Uterus (tissue), 4 donors: ENCODE results near the gene ZNF684. TPM values are rescaled to one million over a fixed set of nuclear protein-coding genes. Genes with fewer than 3 reads are reported as not detected.

Experiments
- DNase-seq, 2 donors: peaks; one replicate each; pipeline ENCODE4 v3.0.0-alpha.2; 2019 to 2020
- H3K27ac ChIP-seq, 2 donors: fragments of 200-600 bp; sonication (generic); 1 replicate in 1 of 2; 2 replicates in 1 of 2; pipeline ENCODE4 v1.5.1; 2016 to 2018
- H3K27me3 ChIP-seq, 2 donors: fragments of 200-600 bp; sonication (generic); one replicate each; pipeline ENCODE4 v1.5.1; 2018 to 2019; ENCODE audit warnings: control low read depth in 1 of 2
- H3K36me3 ChIP-seq, 2 donors: fragments of 200-600 bp; sonication (generic); one replicate each; pipeline ENCODE4 v1.5.1; 2019; ENCODE audit warnings: control low read depth in 1 of 2
- H3K4me1 ChIP-seq, 2 donors: fragments of 200-600 bp; sonication (generic); one replicate each; pipeline ENCODE4 v1.5.1; 2018 to 2019; ENCODE audit warnings: control low read depth in 1 of 2
- H3K4me3 ChIP-seq, 2 donors: fragments of 200-600 bp; sonication (generic); 1 replicate in 1 of 2; 2 replicates in 1 of 2; pipeline ENCODE4 v1.5.1; 2018 to 2019; ENCODE audit warnings: mild to moderate bottlenecking in 1 of 2
- H3K9me3 ChIP-seq, 2 donors: fragments of 200-600 bp; sonication (generic); one replicate each; pipeline ENCODE4 v1.5.1; 2019; ENCODE audit warnings: control low read depth in 1 of 2
- POLR2A ChIP-seq, 2 donors: fragments of 450-650 bp; IDR thresholded peaks; one replicate each; pipeline ENCODE4 v1.6.1; 2016; ENCODE audit warnings: antibody characterized with exemption in 2 of 2, mild to moderate bottlenecking in 1 of 2, moderate library complexity in 1 of 2
- intact Hi-C: fragments of 100-400 bp; cut with DNase I; formaldehyde crosslinking; loops from one replicate; pipeline ENCODE4 v1.15.1; 2023; ENCODE audit warnings: low total_unique reads
- total RNA-seq, 4 donors: library from RNA; depleted of rRNA in 3 of 4; stranded (reverse); fragments of >200 nt in 3 of 4; gene quantifications; one replicate each; pipeline versions ENCODE4 v1.1.0 to v1.2.4, GENCODE V29; 2014 to 2023
- TF ChIP-seq, protein P1 (sequence below), 4 experiments: fragments of 200-600 bp in 2 of 4; fragments of 450-650 bp in 2 of 4; sonication (generic) in 2 of 4; IDR thresholded peaks; one replicate each; pipeline ENCODE4 v1.5.1; 2016 to 2019; ENCODE audit warnings: antibody characterized with exemption in 4 of 4, mild to moderate bottlenecking in 2 of 4, moderate library complexity in 1 of 4
- donor health status: DM: yes; HTN: yes; CAD: no.

The ZNF684 gene
- total RNA-seq, 4 donors from 2014 or later: 2.7 to 11.8 (median 8.0) TPM

DNA sequence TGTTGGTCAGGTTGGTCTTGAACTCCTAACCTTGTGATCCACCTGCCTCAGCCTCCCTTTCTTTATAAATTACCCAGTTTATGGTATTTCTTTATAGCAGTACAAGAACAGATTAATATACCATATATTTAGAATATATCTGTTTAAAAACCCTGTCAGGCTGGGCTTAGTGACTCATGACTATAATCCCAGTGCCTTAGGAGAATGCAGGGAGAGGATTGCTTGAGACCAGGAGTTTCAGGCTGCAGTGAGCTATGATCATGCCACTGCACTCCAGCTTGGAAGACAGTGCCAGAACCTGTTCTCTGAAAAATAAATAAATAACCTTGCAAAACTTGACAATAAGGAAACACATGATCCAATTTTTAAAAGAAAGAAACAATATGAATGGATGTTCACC is 43.9 kb downstream of the ZNF684 start:
- Histone ChIP-seq H3K4me3 (no peak overlapping the region), H3K27ac (no peak overlapping the region), H3K9me3 (no peaks in the 10 kb centered on the region), H3K27me3 (no peaks in the 10 kb centered on the region), H3K36me3 (no peaks in the 10 kb centered on the region), H3K4me1 (no peaks in the 10 kb centered on the region)
- DNase-seq: no peak
- TF ChIP-seq POLR2A (IDR thresholded peaks at IDR 0.05): no peak
- TF ChIP-seq, protein P1, sequence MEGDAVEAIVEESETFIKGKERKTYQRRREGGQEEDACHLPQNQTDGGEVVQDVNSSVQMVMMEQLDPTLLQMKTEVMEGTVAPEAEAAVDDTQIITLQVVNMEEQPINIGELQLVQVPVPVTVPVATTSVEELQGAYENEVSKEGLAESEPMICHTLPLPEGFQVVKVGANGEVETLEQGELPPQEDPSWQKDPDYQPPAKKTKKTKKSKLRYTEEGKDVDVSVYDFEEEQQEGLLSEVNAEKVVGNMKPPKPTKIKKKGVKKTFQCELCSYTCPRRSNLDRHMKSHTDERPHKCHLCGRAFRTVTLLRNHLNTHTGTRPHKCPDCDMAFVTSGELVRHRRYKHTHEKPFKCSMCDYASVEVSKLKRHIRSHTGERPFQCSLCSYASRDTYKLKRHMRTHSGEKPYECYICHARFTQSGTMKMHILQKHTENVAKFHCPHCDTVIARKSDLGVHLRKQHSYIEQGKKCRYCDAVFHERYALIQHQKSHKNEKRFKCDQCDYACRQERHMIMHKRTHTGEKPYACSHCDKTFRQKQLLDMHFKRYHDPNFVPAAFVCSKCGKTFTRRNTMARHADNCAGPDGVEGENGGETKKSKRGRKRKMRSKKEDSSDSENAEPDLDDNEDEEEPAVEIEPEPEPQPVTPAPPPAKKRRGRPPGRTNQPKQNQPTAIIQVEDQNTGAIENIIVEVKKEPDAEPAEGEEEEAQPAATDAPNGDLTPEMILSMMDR (IDR thresholded peaks at IDR 0.05): no peak
- intact Hi-C loops: no loop called here

DNA sequence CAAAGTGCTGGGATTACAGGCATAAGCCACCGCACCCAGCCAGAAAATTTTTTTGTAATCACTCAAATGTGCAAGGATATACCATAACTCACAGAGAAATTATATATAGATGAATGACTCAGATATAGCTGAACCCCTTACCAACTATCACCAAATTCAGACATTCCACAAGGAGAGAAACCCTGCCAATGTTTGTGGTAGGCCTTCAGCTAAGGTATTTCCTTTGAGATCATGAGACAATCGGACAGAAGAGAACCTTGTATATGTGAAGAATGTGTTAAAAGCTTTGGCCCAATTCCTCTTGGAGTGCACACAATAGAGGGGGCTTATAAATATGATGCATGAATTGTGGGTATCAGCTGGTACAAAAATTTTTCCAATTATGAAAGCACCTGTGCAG is 50.7 kb downstream of the ZNF684 start:
- TF ChIP-seq, protein P1 (IDR thresholded peaks at IDR 0.05): no peak
- no peak for TF ChIP-seq POLR2A (IDR thresholded peaks at IDR 0.05)
- intact Hi-C loops: no loop called here
- no peaks in the 10 kb centered on the region for H3K9me3 ChIP-seq

GRCh38 chr1:40583980-40584379 is 52.5 kb downstream of the ZNF684 start:
- no peak overlapping the region for H3K4me3 ChIP-seq
- intact Hi-C loops: no loop called here
- no peak for TF ChIP-seq POLR2A (IDR thresholded peaks at IDR 0.05)
- TF ChIP-seq, protein P1 (IDR thresholded peaks at IDR 0.05): no peak
- no peaks in the 10 kb centered on the region for H3K27me3 ChIP-seq
- H3K9me3 ChIP-seq: no peaks in the 10 kb centered on the region
- no peak overlapping the region for H3K27ac ChIP-seq
- DNase-seq: no peak
- H3K4me1 ChIP-seq: no peaks in the 10 kb centered on the region
- H3K36me3 ChIP-seq: no peaks in the 10 kb centered on the region

More for the DNA sequence above, 50.7 kb downstream of the ZNF684 start:
- no peaks in the 10 kb centered on the region for H3K27me3 ChIP-seq
- no peak for DNase-seq
- no peaks in the 10 kb centered on the region for H3K4me1 ChIP-seq
- no peaks in the 10 kb centered on the region for H3K36me3 ChIP-seq
- no peak overlapping the region for H3K27ac ChIP-seq
- H3K4me3 ChIP-seq: no peak overlapping the region

DNA sequence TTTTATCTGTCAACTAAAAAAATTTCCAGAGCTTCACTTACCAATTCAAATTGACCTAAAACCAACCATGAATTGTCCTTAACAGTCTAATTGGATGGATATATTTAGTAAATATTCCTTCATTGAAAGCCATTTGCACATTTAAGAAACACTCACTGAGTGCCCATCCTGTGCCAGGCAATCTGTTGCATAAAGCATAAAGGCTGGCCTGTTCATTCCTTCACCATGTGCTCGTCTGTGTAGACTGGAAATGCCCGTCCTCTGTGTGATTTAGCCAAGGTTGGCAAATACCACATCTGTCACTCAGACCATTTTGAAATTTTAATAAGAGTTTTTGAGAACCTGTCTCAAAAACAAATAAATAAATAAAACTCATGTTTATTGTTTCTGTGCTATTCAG is 57.1 kb downstream of the ZNF684 start:
- Histone ChIP-seq H3K4me1 (no peaks in the 10 kb centered on the region), H3K9me3 (no peaks in the 10 kb centered on the region), H3K4me3 (no peak overlapping the region), H3K36me3 (no peaks in the 10 kb centered on the region), H3K27ac (no peak overlapping the region), H3K27me3 (no peaks in the 10 kb centered on the region)
- no peak for TF ChIP-seq POLR2A (IDR thresholded peaks at IDR 0.05)
- TF ChIP-seq, protein P1 (IDR thresholded peaks at IDR 0.05): no peak
- intact Hi-C loops: no loop called here
- DNase-seq: no peak

DNA sequence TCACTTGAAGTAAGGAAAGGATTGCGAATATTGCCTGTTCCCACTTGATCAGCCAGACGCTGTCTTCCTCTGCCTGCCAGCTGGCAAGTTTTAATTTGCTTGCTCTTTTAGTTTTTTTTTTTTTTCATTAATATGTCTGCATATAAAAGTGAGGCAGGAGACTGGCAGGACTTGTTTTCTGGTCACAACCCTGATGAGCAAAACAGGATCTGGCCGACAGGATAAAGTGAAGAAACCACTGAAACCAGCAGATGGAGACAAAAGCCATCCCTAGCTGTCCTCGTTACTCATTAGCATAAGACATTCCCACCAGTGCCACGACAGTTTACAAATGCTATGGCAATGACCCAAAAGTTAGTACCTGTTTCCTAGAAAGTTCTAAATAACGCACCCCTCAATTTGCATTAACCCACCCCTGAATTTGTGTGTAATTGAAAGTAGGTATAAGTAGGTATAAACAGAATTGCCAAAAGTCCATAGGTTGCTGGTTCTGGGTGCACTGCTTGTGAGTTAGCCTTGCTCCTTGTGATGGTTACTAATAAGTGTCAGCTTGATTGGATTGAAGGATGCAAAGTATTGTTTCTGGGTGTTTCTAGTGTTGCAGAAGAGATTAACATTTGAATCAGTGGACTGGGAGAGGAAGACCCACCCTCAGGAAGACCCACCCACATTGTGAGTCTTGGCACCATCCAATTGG is 60.8 kb downstream of the ZNF684 start:
- no peak for TF ChIP-seq POLR2A (IDR thresholded peaks at IDR 0.05)
- TF ChIP-seq, protein P1 (IDR thresholded peaks at IDR 0.05): peak in 2 of 4 experiments; percentile 19 to 23
- intact Hi-C loops: no loop called here
- Histone ChIP-seq H3K9me3 (no peaks in the 10 kb centered on the region), H3K27me3 (no peaks in the 10 kb centered on the region), H3K36me3 (no peaks in the 10 kb centered on the region), H3K4me1 (no peaks in the 10 kb centered on the region), H3K27ac (no peak overlapping the region), H3K4me3 (no peak overlapping the region)
- no peak for DNase-seq
